HL-60/S4 (cell line): ENCODE data around the gene SCN2B.

Experiments used
- in situ Hi-C: fragments of 300-500 bp; cut with MboI; formaldehyde crosslinking; loops from 2 replicates; pipeline ENCODE4 v1.14.3; 2022; ENCODE audit warnings: low sequenced_read_pairs

Gene SCN2B

DNA sequence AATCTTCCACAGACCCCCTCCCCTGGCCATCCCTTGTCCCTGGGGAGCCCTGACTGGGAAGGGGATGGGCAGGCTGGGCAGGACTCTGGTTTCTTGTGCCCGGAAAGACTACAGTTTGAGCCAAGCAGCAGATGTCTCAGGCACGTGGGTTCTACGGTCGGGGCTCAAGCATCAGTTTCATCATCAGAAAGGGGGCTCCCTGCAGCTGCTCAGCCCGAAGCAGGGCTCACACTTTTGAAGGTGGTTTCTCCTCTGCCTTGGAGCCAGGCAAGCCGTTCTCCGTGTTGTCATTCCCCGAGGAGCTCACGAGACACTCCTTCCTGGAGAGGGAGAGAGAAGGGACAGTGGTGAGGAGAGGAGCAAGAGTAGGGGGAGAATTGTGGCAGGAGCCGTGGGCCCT lies 39.6 kb downstream of the SCN2B start:
- in situ Hi-C loops: no loop called here

DNA sequence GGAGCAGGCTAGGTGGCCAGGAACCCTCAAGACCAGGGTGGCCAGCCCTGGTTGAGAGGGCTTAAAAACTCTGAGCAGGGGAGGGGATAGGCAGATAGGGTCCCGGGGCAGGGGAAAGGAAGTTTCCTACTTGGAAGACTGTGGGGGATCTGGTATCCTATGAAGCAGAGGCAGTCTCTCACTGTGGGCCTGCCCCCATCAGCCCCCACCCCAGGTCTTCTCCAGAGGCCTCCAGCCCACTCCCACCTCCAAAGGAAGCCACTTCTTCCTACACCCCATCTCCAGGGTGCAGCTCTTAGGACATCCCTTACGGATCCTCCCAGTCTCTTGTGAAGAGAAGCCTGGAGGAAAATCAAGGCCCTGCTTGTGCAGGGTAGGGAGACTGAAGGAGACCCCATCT lies 40.1 kb downstream of the SCN2B start:
- in situ Hi-C loops: no loop called here

DNA sequence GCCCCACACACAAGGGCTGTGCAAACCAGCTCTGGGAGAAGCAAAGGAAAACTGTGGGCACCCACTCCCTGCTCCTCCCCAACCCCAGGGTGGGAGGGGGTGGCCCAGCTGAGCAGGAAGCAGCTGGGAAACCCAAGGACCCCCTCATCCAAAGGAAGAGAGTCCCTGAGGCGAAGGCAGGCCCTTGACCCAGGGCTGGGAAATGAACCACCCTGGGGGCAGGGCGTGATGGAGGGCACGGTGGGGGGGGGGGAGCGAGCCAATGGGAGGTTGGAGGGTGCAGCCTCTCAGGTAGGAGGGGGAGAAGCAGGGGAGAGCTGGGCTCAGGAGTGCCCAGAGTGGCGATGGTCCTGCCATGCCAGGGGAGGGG lies 40.7 kb downstream of the SCN2B start:
- in situ Hi-C loops: no loop called here

DNA sequence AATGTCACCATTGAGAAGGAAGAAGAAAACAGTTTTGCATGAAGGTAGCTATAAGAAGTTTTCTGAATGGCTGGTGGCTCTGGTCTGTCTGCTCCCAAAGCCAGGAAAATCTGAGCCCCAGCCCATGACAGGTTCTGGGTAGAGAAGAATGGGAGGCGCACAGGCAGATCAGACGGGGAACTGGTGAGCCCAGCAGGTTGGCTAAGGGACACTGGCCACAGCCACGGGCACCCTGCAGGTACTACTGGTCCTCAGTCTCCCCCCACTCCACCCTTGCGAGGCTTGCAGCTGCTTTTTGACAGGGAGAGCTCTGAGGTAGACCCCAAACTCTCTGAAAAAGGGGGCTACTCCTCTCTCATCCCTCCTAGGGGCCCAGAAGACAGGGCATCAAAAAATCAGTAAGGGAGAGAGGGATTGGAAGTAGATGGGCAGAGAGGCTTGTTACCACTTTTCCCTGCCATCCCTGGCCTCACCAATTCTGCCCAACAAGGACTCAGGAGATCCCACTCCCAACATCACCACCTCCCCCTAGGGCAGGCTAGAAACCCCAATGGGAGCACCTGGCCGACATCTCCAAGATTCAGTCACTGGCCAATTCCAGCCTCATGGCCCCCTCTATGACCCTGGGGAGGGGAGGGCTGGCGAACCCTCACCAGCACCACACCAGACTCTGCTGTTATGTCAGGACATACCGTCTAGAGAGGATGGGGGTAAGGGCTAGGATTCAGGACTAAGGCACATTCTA lies 41.2 kb downstream of the SCN2B start:
- in situ Hi-C loops: no loop called here

DNA sequence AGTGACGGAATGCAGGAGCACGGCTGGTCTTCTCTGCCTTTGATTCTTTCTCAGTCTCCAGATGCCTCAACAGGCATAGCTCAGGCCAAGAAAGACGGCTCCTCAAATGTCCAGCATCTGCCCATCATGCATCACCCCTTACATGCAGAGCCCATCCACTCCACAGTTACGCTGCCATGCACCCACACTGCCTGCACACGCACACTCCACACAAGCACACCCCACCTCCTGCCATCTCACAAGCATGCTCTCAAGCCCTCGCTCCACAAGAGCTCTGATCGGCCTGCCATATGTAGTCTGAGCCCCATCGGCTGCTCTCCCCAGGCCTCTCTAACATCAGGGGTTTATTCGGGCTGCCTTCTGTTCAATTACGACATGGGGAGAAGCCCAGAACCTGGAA lies 42.6 kb downstream of the SCN2B start:
- in situ Hi-C loops: no loop called here

DNA sequence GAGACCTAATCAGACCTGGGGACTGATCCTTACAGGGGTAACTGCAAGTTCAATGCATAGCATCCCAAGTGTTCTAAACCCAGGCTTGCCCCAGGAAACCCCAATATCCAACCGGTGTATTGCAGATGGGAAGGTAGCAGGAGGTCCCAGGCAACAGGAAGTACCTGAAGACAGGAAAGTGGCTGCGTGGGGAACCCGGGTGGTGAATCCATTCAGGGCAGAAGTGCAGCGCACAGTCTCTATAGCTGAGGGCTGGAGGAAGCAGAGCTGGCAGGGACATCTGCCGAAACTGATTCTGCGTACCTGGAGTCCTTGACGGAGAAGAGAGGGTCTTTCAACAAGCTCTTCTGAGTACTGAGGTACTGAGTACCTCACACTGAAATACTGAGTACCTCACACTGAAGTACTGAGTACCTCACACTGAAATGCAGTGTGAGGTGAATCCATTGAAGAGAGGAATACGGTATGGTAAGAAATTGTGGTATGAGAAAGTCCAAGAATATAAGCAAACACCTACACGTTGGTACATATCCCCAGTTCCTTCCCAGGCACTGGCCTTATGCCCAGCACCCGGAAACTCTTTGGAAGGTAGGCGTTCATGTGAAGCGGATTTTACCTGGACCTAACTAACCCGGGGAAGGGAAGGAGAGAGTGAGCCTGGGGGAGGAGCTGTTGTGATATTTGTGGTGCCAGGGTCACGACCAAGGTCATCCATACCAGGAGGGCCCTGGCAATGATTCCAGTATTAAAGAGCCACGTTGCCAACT lies 43.9 kb downstream of the SCN2B start:
- in situ Hi-C loops: no loop called here

DNA sequence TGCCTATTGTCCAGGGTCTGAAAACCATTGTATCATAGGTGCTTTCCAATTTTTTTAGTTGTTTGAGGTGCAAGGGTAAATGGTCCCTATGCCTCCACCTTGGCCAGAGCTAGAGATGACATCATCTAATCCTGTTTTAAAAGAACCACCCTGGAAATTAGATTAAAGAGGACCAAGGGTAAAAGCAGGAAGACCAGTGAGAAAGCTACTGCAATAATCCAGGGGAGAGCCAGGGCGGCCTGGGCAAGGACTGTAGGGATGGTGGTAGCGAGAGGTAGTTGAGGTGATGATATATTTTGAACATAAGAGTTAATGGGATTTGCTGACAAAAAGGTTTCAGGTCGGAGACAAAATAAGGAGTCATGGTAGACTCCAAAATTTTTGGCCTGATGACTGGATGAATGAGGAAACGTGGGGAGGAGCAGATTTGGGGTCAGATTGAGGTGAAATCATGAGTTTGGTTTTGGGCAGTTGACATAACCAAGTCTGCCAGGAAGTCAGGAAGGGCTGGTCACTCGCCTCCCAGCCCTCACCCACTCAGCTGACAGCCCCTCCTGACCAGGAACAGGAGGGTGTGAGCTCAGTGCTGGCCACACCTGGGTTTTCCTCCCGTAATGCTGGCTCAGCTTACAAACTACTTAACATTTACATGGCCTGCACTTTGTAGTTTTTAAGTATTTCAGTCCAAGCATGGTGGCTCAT lies 46.8 kb downstream of the SCN2B start:
- in situ Hi-C loops: no loop called here

DNA sequence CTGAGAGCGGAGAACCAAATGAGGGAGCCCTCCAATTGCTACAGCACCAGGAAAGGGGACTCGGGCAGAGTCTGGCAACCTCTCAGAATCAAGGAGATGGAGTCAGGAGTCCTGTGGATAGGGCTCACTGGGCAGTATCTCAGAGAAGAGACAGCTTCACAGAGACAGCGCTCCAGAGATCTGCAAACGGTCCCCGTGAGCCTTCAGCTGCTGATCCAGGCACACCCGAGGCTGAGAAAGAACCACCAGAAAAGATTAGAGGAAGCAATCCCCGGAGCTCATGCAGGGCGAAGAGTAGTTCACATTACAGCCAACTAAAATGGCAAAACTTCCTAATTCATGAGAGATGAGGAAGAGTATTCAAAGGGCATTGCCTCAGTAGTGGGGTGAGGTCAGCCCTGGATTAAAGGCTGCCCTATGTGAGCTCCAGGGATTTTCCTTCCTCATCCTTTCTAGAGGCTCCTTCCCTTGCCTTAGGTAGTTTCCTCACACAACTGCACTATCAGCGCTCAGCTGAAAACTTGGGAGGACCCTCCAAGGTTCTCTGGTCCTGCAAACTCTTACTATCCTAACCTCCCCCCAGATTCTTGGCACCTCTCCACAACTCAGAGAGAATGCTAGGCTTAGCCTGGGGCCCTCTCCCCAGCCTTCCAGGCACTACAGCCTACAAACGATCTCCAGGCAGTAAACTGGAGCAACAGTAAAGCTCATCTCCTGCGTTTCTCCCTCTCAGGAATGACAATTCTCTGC lies 47.5 kb downstream of the SCN2B start:
- in situ Hi-C loops: no loop called here

DNA sequence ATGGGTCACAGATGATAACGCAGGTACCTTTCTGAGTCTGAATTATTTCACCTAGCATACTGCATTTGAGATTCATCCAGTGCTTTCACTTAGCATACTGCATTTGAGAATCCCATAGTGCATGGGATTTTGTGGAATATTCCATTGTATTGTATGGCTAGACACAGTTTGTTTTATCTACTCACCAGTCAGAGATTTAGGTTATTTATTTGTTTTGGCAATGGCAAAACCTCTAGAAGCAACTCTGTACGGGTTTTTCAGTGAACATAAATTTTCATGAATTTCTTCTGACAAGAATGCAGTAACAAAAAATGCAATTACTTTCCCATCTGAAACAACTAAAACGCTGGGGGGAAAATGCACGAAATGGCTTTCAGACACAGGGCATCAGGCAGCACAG lies 48.1 kb downstream of the SCN2B start:
- in situ Hi-C loops: no loop called here

DNA sequence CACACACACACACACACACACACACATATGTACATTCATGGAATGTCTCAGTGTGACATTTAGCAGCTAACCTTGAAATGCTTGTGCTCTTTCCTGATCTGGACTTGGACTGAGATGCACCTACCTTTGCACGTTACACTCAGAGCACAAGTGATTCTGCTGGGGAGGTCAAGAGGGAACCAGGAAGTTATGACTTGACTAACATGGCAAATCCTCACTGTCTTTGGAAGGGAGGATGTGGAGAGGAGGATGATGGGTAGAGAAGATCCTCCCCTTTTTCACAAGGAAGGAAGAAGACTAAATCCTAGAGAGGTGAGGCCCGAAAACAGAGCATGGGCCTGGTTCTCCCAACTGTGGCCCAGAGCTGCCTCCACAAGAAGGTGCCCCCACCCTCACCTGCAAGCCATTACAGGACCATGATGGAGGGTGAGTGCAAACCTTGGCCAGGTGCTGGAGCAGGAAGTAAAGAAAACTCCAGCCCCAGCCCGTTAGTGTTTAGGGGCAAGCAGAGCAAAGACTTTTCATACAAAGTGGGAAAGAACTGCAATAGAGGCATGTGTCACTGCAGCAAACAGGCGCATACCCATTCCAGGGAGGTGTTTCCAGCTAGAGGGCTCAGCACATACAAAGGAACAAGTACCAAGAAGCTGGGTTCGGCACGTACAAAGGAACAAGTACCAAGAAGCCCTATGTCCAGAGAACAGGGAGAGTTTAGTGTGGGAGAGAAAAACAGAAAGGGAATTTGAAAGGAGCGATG lies 50.2 kb downstream of the SCN2B start:
- in situ Hi-C loops: no loop called here

DNA sequence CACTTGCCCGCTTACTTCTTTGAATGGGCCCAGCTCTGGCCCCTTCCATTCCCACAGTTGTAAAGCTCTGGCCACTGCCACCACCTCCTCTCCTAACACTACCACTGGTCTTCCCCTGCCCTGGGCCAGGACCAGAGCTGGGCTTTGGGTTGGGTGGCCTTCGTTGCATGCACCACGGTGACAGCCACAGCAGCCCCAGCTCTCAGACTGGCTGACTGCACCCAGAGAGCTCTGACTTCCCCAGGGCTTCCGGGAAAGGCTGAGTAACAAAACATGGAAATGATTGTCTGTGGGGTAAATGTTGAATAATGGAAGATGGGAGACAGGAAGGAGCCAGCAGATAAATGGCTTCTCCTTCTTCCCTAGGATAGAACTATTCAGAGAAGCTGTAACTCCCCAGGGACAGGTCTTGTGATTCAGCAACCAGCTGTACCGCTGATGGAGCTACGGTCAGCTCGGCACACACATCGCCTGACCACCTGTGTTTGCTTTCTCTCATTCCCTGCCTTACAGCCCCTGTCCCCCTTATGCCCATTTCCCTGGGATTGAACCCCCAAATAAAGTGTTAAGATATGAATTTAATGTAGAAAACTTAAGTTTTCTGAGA lies 51.4 kb downstream of the SCN2B start:
- in situ Hi-C loops: no loop called here

DNA sequence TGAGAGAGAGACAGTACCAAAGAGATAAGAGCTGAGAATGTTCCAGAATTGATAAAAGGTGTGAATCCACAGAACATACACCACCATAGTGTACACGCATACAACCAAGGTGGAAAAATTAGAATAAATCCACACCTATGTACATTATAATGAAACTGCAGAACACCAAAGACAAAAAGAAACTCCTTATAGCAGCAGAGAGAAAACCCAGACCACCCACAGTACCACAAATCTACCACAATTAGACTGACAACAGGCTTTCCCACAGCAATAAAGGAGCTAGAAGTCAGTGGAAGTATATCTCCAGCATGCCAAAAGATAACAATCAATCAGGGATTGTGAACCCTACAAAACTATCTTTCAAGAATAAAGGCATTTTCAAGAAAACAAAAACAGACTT lies 55.6 kb downstream of the SCN2B start:
- in situ Hi-C loops: no loop called here

DNA sequence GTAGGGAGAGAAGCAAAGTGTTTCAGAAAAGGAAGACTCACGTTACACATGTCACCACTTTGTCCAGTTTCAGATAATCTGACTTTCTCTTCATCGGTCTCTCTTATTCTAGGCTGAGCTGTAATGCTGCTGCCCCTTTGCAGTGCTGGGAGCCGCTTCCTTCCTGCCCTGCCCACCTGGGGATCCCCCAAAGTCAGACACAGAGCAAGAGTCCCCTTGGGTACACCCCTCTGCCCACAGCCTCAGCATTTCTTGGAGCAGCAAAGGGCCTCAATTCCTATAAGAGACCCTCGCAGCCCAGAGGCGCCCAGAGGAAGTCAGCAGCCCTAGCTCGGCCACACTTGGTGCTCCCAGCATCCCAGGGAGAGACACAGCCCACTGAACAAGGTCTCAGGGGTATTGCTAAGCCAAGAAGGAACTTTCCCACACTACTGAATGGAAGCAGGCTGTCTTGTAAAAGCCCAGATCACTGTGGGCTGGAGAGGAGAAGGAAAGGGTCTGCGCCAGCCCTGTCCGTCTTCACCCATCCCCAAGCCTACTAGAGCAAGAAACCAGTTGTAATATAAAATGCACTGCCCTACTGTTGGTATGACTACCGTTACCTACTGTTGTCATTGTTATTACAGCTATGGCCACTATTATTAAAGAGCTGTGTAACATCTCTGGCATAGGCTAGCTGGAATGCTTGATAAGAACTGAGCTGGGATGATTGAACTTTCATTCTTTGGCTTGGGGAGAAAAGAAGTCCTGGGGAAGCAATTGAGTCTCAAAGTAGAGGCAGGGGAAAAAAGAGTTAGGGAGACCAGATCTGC lies 58.4 kb downstream of the SCN2B start:
- in situ Hi-C loops: no loop called here

DNA sequence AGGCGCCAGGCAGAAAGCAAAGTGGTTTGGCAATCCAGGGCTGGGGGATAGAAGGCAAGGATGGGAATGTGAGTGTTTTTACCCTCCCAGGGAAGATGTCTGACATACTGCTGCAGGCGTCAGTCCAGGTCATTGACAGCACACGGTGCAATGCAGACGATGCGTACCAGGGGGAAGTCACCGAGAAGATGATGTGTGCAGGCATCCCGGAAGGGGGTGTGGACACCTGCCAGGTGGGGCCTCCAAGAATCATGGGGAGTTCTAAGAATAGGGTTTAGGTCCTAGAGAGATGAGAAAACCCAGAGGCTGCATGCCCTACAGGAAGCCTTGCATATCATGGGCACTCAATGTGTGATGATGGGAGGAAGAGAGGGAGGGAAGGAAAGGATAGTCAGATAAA lies 61.4 kb downstream of the SCN2B start:
- in situ Hi-C loops: no loop called here

DNA sequence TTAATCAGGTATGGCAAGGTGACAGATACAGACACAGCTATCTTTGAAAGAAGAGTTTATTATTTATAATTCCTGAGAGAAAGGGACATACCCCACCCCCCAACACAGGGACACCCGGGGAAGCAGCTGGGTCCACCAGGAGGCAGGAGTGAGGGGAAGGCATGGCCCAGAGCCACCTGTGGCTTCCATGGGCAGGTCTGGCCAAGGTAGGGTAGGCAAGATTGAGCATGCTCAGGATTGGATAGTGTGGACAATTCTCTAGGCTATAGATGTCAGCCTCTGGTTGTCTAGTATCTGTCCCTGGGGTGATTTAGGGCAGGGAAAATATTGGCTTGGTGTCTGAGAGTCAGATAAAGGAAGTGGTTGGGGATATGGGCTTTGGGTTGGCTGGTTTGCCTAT lies 62.2 kb downstream of the SCN2B start:
- in situ Hi-C loops: no loop called here

DNA sequence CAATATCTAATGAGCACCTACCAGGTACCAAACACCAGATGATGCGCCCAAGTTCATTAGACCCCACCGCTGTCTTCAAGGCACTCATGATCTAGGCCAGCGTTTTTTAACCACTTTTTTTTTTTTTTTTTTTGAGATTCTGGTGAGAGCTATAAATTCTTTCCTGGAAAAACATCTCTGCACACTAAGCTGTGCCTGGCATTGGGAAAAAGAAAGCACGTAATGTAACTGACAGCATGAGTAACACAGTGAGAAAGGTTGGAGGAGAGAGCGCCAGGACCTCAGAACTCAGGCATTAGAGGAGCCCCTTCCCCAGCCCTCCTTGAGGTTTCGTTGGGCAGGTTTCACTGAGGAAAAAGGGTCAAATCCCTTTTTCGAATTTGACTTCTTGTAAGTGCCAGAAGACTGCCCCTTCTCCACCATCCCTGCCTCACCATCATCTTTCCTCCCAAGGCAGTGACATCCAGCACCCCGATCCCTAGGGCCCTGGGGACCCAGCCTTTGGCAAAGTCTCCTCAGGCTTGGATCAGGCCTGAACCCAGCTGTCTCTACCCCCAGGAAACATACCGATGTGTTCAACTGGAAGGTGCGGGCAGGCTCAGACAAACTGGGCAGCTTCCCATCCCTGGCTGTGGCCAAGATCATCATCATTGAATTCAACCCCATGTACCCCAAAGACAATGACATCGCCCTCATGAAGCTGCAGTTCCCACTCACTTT lies 63.6 kb downstream of the SCN2B start:
- in situ Hi-C loops: no loop called here
